ENCODE measurements around the gene RGS7. TPM values are rescaled to one million over a fixed set of nuclear protein-coding genes. Genes with fewer than 3 reads are reported as not detected.

The RGS7 gene
- total and polyA plus RNA-seq, 2 experiments from 2014 or later = 0.22 to 0.73 TPM

- peaks cover 5% of the 10 kb centered on the region for H3K4me1 ChIP-seq (ENCODE audit: insufficient read depth)
- no peaks in the 10 kb centered on the region for H3K9me3 ChIP-seq (ENCODE audit: low read depth)
- no peaks in the 10 kb centered on the region for H3K9me2 ChIP-seq (replicated peaks; ENCODE audit: insufficient read depth)
- TF ChIP-seq EZH2 (IDR thresholded peaks at IDR 0.05; ENCODE audit: borderline replicate concordance) (no peak), CTCF (IDR thresholded peaks at IDR 0.05; ENCODE audit: poor library complexity) (no peak), EZH2phosphoT487 (IDR thresholded peaks at IDR 0.05; ENCODE audit: low read depth, severe bottlenecking, unreplicated experiment) (no peak)
- no peak overlapping the region for H3K4me2 ChIP-seq
- H3K36me3 ChIP-seq (replicated peaks; ENCODE audit: insufficient read depth, low read depth) = no peaks in the 10 kb centered on the region
- H3K27me3 ChIP-seq = no peaks in the 10 kb centered on the region
- WGBS (ENCODE audit: low lambda C conversion rate, missing lambda C conversion rate) = 48% methylated on average over 1 of the region's 1 CpG
- H3K27ac ChIP-seq = no peak overlapping the region
- no peak overlapping the region for H3K4me3 ChIP-seq
- H4K20me1 ChIP-seq (ENCODE audit: insufficient read depth, poor library complexity, severe bottlenecking) = no peaks in the 10 kb centered on the region
- H3K79me2 ChIP-seq = no peaks in the 10 kb centered on the region
- DNase-seq (ENCODE audit: low spot score) = no peak
- H2AFZ ChIP-seq = no peak overlapping the region
Measured at GRCh38 chr1:241114699-241115233, 242.2 kb downstream of the RGS7 start.

GRCh38 chr1:241113557-241113956 is 243.4 kb downstream of the RGS7 start:
- H3K9me3 ChIP-seq (ENCODE audit: low read depth) = no peaks in the 10 kb centered on the region
- peaks cover 5% of the 10 kb centered on the region for H3K4me1 ChIP-seq (ENCODE audit: insufficient read depth)
- no peak overlapping the region for H3K4me2 ChIP-seq
- no peak overlapping the region for H3K4me3 ChIP-seq
- H4K20me1 ChIP-seq (ENCODE audit: insufficient read depth, poor library complexity, severe bottlenecking) = no peaks in the 10 kb centered on the region
- 68% methylated on average over 5 of the region's 5 CpGs for WGBS (ENCODE audit: low lambda C conversion rate, missing lambda C conversion rate)
- TF ChIP-seq CTCF (IDR thresholded peaks at IDR 0.05; ENCODE audit: poor library complexity) = no peak
- no peak for TF ChIP-seq EZH2 (IDR thresholded peaks at IDR 0.05; ENCODE audit: borderline replicate concordance)
- TF ChIP-seq EZH2phosphoT487 (IDR thresholded peaks at IDR 0.05; ENCODE audit: low read depth, severe bottlenecking, unreplicated experiment) = no peak
- H3K27ac ChIP-seq = no peak overlapping the region
- no peak overlapping the region for H2AFZ ChIP-seq
- DNase-seq (ENCODE audit: low spot score) = no peak
- no peaks in the 10 kb centered on the region for H3K9me2 ChIP-seq (replicated peaks; ENCODE audit: insufficient read depth)
- H3K79me2 ChIP-seq = no peaks in the 10 kb centered on the region
- H3K36me3 ChIP-seq (replicated peaks; ENCODE audit: insufficient read depth, low read depth) = no peaks in the 10 kb centered on the region
- H3K27me3 ChIP-seq = no peaks in the 10 kb centered on the region

- no peaks in the 10 kb centered on the region for H3K27me3 ChIP-seq
- no peak for TF ChIP-seq EZH2 (IDR thresholded peaks at IDR 0.05; ENCODE audit: borderline replicate concordance)
- TF ChIP-seq EZH2phosphoT487 (IDR thresholded peaks at IDR 0.05; ENCODE audit: low read depth, severe bottlenecking, unreplicated experiment) = no peak
- no peak for TF ChIP-seq CTCF (IDR thresholded peaks at IDR 0.05; ENCODE audit: poor library complexity)
- H3K27ac ChIP-seq = no peak overlapping the region
- no peak overlapping the region for H3K4me2 ChIP-seq
- no peaks in the 10 kb centered on the region for H3K4me1 ChIP-seq (ENCODE audit: insufficient read depth)
- H2AFZ ChIP-seq = no peak overlapping the region
- WGBS (ENCODE audit: low lambda C conversion rate, missing lambda C conversion rate) = 93% methylated on average over 7 of the region's 7 CpGs
- H3K36me3 ChIP-seq (replicated peaks; ENCODE audit: insufficient read depth, low read depth) = no peaks in the 10 kb centered on the region
- H3K79me2 ChIP-seq = no peaks in the 10 kb centered on the region
- no peak for DNase-seq (ENCODE audit: low spot score)
- no peaks in the 10 kb centered on the region for H3K9me3 ChIP-seq (ENCODE audit: low read depth)
- H3K4me3 ChIP-seq = no peak overlapping the region
- no peaks in the 10 kb centered on the region for H3K9me2 ChIP-seq (replicated peaks; ENCODE audit: insufficient read depth)
- H4K20me1 ChIP-seq (ENCODE audit: insufficient read depth, poor library complexity, severe bottlenecking) = no peaks in the 10 kb centered on the region
Measured at GRCh38 chr1:241109039-241109438, 248.0 kb downstream of the RGS7 start.

Data from hepatocyte (in vitro differentiated cells).